Cardiac fibroblast (primary cell): ENCODE results near the gene FAM177B.
A peak's percentile ranks its signal among the peaks of the same experiment; 100 is the strongest.

Experiments
- DNase-seq, 2 donors: peaks; one replicate each; pipeline versions ENCODE4 v3.0.0 to v3.0.0-alpha.2; 2010; ENCODE audit warnings: low read depth in 2 of 2
- H3K4me3 ChIP-seq, 2 donors: replicated peaks in 1 of 2; 1 replicate in 1 of 2; 2 replicates in 1 of 2; pipeline ENCODE4 v1.5.1; 2011; ENCODE audit warnings: low read depth in 2 of 2, low read length in 2 of 2, mild to moderate bottlenecking in 2 of 2, moderate library complexity in 1 of 2
- TF ChIP-seq, protein P1 (sequence below): IDR thresholded peaks from one replicate; pipeline ENCODE4 v1.5.1; 2011; ENCODE audit warnings: low read depth, mild to moderate bottlenecking, low read length, inconsistent platforms

FAM177B gene

DNA sequence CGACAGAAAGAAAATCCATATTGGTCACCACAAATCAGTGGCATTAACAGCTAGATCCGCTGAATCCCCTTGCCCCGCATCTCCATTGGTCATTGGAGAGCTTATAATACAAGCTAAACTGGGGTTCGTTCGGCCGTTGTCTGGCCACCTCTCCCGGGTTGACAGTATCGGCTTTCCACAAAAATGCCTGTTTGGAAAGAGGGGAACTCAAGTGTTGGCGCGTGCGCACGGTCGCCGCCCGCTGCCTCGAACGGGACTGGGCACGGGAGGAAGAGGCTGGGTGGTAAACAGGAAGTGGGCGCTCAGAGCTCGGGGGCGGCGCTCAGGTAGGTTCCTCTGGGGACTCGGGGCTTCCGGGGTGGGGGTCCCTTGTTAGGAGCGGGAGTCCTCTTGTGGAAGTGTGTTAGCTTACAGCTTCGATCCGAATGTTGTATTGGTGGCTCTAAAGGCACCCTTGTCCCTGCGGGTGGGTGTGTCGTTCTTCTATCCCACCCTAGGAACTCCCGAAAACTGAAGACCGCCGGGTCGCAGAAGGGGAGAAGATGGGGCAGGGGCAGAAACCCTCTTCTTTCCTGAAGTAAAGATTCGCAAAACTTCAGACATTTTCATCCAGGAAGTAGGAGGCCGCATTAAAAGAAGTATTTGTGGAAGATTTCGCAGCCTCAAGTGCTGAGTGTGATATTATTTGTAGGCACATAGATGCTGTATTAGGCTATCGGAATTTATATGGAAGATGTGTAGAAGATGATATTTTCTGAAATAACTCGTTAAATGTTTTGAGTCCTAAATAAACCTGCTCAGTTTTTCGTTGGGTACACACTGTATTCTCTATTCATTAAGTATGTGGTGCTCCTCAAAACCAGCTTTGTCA is 23.7 kb upstream of the FAM177B start:
- H3K4me3 ChIP-seq, result peak overlapping the region; percentile 86 to 97
- TF ChIP-seq, protein P1, sequence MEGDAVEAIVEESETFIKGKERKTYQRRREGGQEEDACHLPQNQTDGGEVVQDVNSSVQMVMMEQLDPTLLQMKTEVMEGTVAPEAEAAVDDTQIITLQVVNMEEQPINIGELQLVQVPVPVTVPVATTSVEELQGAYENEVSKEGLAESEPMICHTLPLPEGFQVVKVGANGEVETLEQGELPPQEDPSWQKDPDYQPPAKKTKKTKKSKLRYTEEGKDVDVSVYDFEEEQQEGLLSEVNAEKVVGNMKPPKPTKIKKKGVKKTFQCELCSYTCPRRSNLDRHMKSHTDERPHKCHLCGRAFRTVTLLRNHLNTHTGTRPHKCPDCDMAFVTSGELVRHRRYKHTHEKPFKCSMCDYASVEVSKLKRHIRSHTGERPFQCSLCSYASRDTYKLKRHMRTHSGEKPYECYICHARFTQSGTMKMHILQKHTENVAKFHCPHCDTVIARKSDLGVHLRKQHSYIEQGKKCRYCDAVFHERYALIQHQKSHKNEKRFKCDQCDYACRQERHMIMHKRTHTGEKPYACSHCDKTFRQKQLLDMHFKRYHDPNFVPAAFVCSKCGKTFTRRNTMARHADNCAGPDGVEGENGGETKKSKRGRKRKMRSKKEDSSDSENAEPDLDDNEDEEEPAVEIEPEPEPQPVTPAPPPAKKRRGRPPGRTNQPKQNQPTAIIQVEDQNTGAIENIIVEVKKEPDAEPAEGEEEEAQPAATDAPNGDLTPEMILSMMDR, result no peak
- DNase-seq, result peak; percentile 94 to 97

DNA sequence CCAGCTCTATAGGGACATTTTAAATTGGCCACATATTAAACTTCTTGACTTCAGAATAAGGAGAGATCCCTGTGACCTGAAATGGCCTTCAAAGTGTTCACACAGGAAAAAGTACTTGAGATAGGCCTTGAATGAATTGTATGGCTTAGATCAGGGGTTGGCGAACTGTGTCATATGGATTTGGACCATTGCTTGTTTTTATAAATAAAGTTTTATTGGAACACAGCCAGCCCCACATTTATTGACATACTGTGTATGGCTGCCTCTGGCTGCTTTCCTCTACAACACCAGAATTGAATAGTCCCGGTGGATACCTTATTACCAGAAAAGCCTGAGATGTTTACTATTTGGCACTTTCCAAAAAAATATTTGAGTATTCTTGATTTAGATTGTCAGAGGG is 20.6 kb upstream of the FAM177B start:
- TF ChIP-seq, protein P1, result no peak
- no peak for DNase-seq
- H3K4me3 ChIP-seq, result no peak overlapping the region

DNA sequence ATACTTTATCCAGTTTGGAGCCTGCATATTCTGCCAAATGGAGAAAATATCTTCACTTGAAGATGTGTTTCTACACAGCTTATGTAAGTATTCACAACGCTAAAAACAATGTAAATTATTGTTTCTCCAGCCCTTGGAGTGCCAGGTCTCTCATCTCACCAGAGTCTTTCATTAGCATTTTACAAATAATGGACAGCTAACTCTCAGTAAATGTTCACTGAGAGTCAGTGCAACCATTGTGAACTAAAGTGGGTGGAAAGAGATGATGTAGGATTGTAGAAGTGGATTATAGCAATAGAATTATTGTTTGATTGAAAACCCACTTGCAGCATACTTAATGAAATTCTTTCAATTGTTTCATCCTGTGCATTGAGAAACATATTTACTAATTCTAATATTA is 8.3 kb upstream of the FAM177B start:
- no peak for DNase-seq
- H3K4me3 ChIP-seq, result no peak overlapping the region
- TF ChIP-seq, protein P1, result no peak

DNA sequence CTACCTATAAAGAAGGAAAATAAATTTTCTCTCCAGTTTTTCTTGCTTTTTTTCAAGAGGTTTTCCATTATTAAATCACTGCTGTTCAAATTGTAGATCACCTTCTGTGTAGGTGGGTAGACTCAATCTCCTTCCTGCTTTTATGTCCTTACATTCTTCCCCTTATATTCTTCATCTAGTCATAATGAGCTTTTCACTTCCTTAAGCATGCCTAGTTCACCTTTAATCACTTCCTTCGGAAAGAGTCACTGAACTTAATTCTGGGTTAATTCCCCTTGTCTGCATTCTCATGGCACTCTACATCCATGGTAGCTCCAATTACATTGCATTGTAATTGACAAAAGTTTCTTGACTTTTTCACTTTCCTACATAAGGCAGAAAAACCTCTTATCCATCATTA is 6.1 kb upstream of the FAM177B start:
- TF ChIP-seq, protein P1, result no peak
- DNase-seq, result no peak
- no peak overlapping the region for H3K4me3 ChIP-seq

DNA sequence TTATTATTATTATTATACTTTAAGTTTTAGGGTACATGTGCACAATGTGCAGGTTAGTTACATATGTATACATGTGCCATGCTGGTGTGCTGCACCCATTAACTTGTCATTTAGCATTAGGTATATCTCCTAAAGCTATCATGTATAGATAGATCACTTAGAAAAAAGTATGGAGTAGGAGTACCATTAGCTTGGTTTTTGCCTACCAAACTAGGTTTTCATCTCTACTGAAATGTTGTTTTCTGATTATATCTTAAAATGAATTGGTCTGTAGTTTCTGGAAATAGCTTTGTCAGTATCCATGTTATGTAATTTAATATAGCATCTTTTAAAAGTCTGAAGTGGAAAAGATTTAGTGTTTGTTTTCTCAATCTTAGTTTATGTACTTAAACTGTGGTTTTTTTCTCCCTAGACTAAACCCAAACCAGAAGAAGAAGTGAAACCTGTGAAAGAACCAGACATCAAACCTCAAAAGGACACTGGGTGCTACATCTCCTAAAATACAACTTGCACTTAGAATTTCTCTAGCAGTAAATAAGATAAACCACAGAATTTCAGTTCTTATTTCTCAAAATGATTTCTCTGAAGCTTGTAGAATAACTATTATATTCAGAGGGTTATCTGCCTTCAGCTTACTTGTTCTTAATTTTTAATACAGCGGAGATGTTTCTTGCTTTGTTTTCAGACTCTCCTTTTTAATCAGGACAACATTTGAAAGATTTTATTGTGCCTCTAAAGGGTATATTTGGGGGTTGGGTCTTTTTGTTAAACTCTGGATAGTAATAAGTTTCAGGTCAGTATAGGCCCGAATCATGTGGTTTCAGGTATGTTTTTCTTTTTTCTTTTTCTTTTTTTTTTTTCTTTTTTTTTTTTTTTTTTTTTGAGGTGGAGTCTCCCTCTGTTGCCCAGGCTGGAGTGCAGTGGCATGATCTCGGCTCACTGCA is 4.5 kb upstream of the FAM177B start:
- no peak for DNase-seq
- TF ChIP-seq, protein P1, result no peak
- H3K4me3 ChIP-seq, result no peak overlapping the region

DNA sequence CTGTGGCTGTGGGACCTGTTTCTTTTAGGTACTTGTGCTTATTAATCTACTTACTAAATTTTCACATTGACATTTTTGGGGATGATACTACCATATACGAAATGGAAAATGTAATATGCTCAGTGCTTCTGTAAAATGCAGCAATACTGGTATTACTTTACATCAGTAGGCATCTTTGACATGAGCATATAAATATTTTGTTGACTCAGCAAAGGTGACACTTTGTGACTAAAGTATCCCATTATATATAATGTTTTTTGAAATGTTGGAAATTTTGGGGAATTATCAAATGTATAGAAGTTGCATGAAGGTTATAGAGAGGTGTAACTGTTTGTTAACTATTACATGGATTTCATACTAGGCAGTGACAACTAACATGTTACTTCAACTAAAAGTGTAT is 2.3 kb upstream of the FAM177B start:
- DNase-seq, result no peak
- TF ChIP-seq, protein P1, result no peak
- H3K4me3 ChIP-seq, result no peak overlapping the region
